Embryonic facial prominence (tissue), 1 donor: ENCODE data around the gene FBXO42.
"Not testable (repeated sequence)": the region's sequence is repeated elsewhere in the genome, so short reads cannot be mapped to it uniquely, and the experiment has no call there.

ENCODE experiments used
- DNase-seq: peaks from one replicate; pipeline ENCODE4 v3.0.0-alpha.2; 2016; ENCODE audit errors: extremely low spot score

The FBXO42 gene

GRCh38 chr1:16244650-16245285 lies 107.5 kb downstream of the FBXO42 start:
- DNase-seq, result no peak

DNA sequence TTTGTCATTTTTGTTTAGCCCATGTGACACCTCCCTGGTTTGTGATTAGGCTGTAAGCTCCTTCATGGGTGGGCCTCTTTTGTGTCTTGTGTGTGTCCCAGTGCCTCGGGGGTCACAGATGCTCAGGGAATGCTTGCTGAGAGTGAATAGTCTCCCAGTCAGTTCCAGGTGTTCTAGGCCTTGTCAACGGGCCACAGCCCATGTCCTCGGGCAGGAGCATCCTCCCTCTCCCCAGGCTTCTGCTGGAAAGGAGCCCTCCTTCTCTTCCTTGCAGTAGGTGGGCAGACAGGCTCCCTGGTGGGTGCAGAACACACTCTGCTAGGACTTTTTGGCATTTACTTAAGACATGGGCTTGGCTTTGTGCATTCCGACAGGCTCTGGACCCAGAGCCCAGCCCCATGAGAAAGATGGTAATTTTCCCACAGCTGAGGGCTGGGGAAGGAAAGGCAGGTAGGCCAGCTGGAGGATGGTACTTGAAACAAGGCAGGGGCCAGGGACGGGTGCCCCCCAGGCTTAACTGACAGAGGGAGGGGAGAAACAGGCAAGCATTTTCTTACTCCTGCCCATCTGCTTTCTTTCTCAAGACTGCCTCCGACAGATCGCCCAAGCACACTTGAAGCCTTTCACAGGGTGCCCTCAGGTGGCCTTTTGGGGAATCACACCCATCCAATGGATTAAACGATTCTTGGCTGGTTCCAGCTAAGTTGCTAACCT lies 108.2 kb downstream of the FBXO42 start:
- no peak for DNase-seq

GRCh38 chr1:16243215-16243610 lies 109.1 kb downstream of the FBXO42 start:
- DNase-seq, result no peak

DNA sequence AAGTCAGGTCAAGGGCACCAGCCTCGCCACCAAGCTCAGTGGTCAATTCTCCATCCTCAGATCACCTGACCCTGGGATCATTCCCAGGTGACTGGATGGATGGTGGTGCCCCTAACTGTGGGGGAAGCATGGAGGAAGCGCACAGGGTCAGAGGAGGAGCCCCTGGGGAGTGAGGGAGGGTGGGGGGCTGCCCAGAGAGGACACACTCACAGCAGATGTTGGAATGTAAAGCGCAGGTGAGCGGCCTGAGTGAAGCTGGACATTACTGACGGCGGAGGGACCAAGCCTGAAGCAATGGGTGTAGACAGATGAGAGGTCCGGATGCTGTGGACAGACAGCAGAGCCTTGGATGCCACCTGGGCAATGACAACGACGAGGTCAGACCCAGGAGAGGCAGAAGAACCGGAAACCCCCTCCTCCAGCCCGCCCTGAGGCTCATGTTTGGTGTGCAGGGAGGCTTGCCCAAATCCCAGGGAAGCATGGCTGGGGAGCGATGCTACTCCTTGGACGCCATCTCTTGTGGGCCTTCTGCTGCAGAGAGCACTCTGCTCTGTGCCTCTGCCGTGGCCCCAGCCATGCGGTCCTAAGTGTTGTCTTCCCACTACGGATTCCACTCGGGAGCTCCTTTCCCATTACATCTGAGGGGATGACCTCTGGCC lies 109.6 kb downstream of the FBXO42 start:
- DNase-seq, result no peak

GRCh38 chr1:16241221-16241708 lies 111.0 kb downstream of the FBXO42 start:
- no peak for DNase-seq

GRCh38 chr1:16239972-16240491 lies 112.2 kb downstream of the FBXO42 start:
- no peak for DNase-seq

GRCh38 chr1:16237343-16237830 lies 114.9 kb downstream of the FBXO42 start:
- no peak for DNase-seq

GRCh38 chr1:16236511-16237342 lies 115.6 kb downstream of the FBXO42 start, which contains the start of gene CPLANE2:
TSS of gene CPLANE2 (minus strand) at chr1:16237183. CDS start at chr1:16236742, 441 bp downstream.
- DNase-seq, result peak; percentile 81

DNA sequence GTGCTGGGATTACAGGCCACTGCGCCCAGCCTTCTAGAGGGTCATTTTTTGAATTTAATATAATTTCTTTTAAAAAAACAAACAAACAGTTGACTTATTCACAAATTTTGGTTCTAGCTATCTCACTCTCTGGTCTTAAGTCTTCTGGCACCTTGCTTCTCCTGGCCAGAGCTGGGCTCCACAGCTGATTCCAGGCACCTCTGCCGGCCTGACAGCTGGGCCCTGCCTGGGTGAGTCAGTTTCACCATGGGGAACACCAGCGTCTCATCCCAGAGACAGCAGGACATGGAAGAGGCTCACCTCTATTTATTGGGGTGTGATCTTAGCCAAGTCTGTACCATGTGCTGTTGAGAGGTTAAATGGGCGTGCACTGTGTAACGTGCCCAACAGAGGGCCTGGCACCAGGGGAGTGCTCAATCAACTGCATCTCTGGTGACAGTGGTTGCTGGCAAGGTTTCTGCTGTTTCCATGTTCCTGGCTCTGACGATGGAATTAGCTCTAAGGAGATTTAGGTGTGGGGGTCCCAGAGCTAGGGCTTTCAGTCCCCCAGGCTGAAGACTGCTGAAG lies 116.3 kb downstream of the FBXO42 start:
- DNase-seq, result no peak

DNA sequence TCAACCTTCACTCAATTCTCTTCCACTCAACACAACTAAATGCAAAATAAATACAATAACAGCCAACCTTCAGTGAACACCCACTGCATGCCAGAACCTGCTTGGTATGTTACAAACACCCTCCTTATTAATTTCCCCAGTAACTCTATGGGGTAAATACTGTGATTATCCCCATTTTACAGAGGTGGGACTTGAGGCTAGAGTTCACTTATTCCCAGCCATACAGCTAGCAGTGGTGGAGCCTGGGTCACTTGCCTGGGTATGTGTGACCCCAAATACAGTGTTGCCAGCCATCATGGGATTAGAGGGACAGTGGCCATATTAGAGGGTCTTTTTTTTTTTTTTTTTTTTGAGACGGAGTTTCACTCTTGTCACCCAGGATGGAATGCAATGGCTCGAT lies 116.9 kb downstream of the FBXO42 start:
- DNase-seq, result no peak

- no peak for DNase-seq
Observed at GRCh38 chr1:16233431-16233830, 118.8 kb downstream of the FBXO42 start.

DNA sequence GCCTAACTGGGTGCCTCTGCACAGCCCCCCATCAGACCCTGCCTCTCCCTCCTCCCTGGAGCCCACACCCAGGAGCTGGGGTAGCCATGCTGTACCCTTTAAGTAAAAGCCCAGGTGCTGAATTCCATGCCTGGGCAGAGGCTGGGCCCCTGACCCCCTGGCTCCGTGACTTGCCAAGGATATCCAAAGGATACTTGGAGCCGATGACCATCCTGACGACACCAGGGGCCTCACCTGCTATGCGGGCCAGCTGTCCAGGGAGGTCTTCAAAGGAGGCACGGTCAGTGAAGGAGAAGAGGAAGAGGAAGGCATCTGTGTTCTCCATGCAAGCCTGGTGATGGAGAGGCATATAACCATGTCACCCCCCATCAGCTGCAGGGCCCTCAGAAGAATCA lies 120.0 kb downstream of the FBXO42 start:
- DNase-seq, result no peak

DNA sequence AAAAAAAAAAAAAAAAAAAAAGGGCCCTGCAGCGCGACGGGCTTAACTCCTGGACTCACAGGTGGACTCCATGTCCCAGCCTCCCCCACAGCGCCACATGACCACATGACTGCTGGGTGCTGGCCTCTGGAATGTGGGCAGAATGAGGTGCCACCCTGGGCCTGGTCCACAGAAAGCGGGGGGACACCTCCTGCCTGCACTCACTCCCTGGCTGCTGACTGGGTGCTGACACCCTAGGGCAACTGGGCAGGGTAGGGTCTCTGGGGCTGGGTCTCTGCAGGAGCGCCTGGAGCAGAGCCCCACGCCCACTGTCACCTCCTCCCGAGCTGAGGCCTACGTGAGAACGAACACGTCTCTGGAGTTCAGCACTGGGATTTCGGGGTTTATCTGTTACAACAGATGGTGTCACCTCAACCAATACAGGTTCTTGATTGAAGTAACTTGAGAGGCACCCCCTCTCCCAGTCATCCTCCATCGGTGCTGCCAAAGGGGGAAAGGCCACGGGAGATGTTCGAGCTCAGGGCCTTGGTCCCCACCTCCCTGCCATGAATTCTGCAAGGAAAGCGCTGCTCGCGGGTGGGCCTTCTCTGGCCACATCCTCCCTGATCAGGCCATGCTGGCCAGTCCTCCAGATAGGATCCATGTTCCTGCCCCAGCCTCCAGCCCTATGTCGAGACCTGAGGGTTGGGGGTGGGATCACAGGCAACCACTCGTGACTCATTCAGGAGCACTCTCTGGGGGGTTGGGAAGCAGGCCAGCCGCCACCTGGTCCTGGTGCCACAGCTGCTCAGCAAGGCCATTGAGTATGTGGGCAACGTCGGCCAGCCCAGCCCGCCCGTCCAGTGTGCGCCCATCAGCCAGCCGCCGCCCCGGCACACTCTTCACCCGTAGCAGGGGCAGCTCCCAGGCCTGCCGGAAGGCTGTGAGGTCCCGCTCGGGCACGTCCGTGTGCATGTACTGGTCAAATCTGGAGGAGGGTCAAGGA lies 120.7 kb downstream of the FBXO42 start:
- DNase-seq, result no peak

GRCh38 chr1:16230744-16231143 lies 121.5 kb downstream of the FBXO42 start:
- DNase-seq, result no peak

DNA sequence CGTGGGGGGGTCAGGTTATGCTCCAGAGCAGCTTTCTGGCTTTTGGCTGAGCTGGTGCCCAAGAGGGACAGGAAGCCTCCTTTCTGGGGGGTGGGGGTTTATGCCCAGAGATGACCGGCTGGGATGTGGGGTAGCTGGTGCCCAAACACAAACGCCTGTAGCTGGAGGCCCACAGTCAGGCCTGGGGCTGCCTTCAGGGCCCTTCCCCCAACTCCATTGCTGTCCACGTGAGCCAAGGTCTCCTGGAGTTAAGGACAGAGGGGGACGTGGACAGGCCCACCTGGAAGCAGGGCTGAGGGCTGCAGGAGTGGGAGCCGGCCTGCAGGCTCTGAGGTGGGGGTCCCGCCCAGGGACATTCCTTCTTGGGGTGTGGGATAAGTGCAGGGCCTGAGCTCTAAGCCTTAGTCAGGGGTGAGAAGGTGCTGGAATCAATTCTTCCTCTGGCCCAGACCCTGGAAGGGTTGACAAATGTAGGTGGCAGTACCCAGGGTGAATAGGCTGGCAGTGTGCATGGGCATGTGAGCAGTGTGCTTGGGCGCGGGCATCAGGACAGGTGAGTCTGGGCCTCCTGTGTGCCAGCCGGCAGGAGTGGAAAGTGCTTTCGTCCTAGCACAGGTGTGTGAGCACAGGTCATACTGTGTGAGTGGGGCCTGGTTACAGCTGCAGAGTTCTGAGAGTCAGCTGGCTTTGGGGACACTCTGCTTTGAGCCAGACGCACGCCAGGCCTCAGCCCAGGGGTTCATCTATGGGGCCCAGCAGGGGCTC lies 122.1 kb downstream of the FBXO42 start:
- DNase-seq, result no peak

DNA sequence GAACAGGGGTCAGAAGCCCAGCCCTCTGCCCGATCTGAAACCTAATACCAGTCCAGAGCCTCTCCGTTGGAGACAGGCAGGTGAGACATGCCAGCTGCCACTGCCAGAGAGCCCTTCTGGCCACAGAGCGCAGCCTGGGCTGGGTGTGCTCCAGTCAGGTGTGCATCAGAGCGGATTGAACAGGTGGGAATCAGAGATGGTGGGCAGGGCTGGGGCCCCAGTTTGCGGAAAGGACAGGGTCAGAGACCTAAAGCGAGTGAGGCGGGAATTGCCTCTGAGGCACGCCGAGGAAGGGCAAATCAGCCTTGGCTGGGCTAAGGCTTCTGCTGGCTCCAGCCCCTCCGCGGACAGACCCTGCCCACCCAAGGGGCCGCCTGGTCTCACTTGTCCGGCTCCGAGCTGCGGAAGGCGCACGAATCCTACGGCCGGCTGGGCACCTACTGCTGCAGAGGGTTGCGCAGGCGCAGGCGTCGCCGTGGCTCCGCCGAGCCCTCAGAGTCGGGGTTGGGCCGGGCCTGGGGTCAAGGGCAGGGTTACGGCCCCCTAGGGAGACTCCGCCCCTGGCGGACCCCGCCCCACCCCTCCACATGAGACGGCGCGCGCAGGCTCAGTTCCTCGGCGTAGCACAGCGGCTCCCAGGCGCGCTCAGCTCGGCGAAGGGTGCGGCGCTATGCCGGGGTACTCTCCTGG lies 125.6 kb downstream of the FBXO42 start:
- DNase-seq, result no peak

DNA sequence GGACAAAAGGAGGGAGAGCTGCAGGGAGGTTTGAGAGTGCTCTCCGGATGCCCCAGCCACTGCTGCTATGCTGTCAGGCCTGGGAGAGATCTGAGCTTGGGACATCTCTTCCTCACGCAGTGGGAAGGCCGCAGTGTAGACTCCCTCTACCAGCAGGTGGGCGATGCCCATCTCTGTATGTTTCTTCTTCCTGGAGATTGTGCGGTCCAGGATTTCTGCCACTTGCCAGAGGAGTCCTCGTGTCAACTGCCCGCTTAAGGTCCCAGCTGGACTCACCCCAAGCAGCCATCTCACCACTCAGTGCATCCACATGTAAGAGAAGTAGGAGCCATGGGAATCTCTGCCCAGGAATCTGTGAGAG lies 126.2 kb downstream of the FBXO42 start:
- no peak for DNase-seq

- DNase-seq, result no peak
Observed at GRCh38 chr1:16224472-16224871, 127.8 kb downstream of the FBXO42 start.

DNA sequence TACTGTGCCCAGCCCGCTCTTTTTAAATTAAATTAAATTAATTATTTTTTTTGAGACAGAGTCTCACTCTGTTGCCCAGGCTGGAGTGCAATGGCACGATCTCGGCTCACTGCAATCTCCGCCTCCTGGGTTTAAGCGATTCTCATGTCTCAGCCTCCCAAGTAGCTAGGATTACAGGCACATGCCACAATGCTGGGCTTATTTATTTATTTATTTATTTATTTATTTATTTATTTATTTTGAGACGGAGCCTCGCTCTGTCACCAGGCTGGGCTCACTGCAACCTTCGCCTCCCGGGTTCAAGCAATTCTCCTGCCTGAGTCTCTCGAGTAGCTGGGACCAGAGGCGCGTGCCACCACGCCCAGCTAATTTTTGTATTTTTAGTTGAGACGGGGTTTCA lies 129.6 kb downstream of the FBXO42 start:
- DNase-seq, result not testable (repeated sequence)
